Prostate gland (tissue), 2 donors: Measurements from ENCODE around the gene IGLL5.

ENCODE experiments used
- POLR2A ChIP-seq: fragments of 450-650 bp; IDR thresholded peaks from one replicate; pipeline ENCODE4 v1.6.1; 2016; ENCODE audit warnings: antibody characterized with exemption, mild to moderate bottlenecking
- POLR2AphosphoS5 ChIP-seq: sonication (generic); formaldehyde crosslinking; IDR thresholded peaks from one replicate; pipeline ENCODE4 v1.6.1; 2017; ENCODE audit warnings: antibody characterized with exemption
- TF ChIP-seq, protein P1 (sequence below), 4 experiments: fragments of 200-600 bp in 2 of 4; fragments of 450-650 bp in 2 of 4; sonication (generic) in 2 of 4; IDR thresholded peaks; 1 replicate in 3 of 4; 2 replicates in 1 of 4; pipeline ENCODE4 v1.5.1; 2016 to 2019; ENCODE audit warnings: antibody characterized with exemption in 4 of 4, mild to moderate bottlenecking in 2 of 4, moderate library complexity in 2 of 4

- TF ChIP-seq, protein P1, sequence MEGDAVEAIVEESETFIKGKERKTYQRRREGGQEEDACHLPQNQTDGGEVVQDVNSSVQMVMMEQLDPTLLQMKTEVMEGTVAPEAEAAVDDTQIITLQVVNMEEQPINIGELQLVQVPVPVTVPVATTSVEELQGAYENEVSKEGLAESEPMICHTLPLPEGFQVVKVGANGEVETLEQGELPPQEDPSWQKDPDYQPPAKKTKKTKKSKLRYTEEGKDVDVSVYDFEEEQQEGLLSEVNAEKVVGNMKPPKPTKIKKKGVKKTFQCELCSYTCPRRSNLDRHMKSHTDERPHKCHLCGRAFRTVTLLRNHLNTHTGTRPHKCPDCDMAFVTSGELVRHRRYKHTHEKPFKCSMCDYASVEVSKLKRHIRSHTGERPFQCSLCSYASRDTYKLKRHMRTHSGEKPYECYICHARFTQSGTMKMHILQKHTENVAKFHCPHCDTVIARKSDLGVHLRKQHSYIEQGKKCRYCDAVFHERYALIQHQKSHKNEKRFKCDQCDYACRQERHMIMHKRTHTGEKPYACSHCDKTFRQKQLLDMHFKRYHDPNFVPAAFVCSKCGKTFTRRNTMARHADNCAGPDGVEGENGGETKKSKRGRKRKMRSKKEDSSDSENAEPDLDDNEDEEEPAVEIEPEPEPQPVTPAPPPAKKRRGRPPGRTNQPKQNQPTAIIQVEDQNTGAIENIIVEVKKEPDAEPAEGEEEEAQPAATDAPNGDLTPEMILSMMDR (IDR thresholded peaks at IDR 0.05) = no peak
- TF ChIP-seq POLR2A (no peak), POLR2AphosphoS5 (no peak)
These were observed 42.0 kb downstream of the IGLL5 start for GRCh38 chr22:22929381-22930221.
